Body of pancreas (tissue), 4 donors: Measurements from ENCODE around the gene RABEP2. TPM values are rescaled to one million over a fixed set of nuclear protein-coding genes. Genes with fewer than 3 reads are reported as not detected.

Experiments
- ATAC-seq: fragments of 150-250 bp; one replicate; pipeline ENCODE4 v1.9.1; 2016
- DNase-seq, 4 donors: peaks; one replicate each; pipeline ENCODE4 v3.0.0-alpha.2; 2019
- H3K27ac ChIP-seq, 4 donors: fragments of 200-600 bp; sonication (generic); 1 replicate in 3 of 4; 2 replicates in 1 of 4; pipeline versions ENCODE4 v1.5.1 to v1.6.1; 2016 to 2019; ENCODE audit warnings: mild to moderate bottlenecking in 1 of 4, mixed read lengths in 1 of 4, moderate library complexity in 1 of 4
- H3K27me3 ChIP-seq, 2 donors: fragments of 200-600 bp; sonication (generic); one replicate each; pipeline ENCODE4 v1.6.0; 2016; ENCODE audit warnings: mild to moderate bottlenecking in 1 of 2
- H3K36me3 ChIP-seq, 2 donors: fragments of 200-600 bp; sonication (generic); replicated peaks in 1 of 2; 2 replicates each; pipeline ENCODE4 v1.5.1; 2016; ENCODE audit warnings: low read depth in 2 of 2; ENCODE audit not compliant: insufficient read depth in 1 of 2
- H3K4me1 ChIP-seq: fragments of 200-600 bp; sonication (generic); one replicate; pipeline ENCODE4 v1.6.0; 2016
- H3K4me3 ChIP-seq, 2 donors: fragments of 200-600 bp; sonication (generic); 1 replicate in 1 of 2; 2 replicates in 1 of 2; pipeline ENCODE4 v1.5.1; 2016 to 2019
- H3K9me3 ChIP-seq, 3 donors: fragments of 200-600 bp; sonication (generic); 1 replicate in 2 of 3; 2 replicates in 1 of 3; pipeline ENCODE4 v1.5.1; 2016
- CTCF ChIP-seq, 7 experiments: fragments of 450-650 bp in 4 of 7; fragments of 200-600 bp in 3 of 7; sonication (generic) in 3 of 7; IDR thresholded peaks; one replicate each; pipeline ENCODE4 v1.5.1; 2016 to 2019; ENCODE audit warnings: antibody characterized with exemption in 7 of 7
- POLR2A ChIP-seq, 3 donors: fragments of 450-650 bp; IDR thresholded peaks; one replicate each; pipeline ENCODE4 v1.6.1; 2016; ENCODE audit warnings: antibody characterized with exemption in 3 of 3, mild to moderate bottlenecking in 2 of 3
- WGBS, 2 donors: methylation state at CpG; one replicate each; pipeline ENCODE4 v1.1.5; 2017; 5-methylcytosine and 5-hydroxymethylcytosine counted together
- intact Hi-C: fragments of 100-400 bp; cut with DNase I; formaldehyde crosslinking; loops from one replicate; pipeline ENCODE4 v1.15.1; 2023
- small RNA-seq: library from RNA; depleted of rRNA; stranded (forward); fragments of <200 nt; gene quantifications from one replicate; pipeline ENCODE3, GENCODE V24; 2016
- total RNA-seq, 2 donors: library from RNA; depleted of rRNA; stranded (reverse); fragments of >200 nt; gene quantifications; one replicate each; pipeline ENCODE4 v1.1.0, GENCODE V29; 2016

RABEP2 gene
- total RNA-seq, 2 donors from 2014 or later, result 27.2 to 118 TPM

GRCh38 chr16:28865001-28865688, 59.9 kb downstream of the RABEP2 start:
- H3K4me3 ChIP-seq, result no peak overlapping the region
- no peaks in the 10 kb centered on the region for H3K27me3 ChIP-seq
- TF ChIP-seq CTCF (IDR thresholded peaks at IDR 0.05) (no peak), POLR2A (IDR thresholded peaks at IDR 0.05) (no peak)
- H3K4me1 ChIP-seq, result peaks cover 22% of the 10 kb centered on the region
- H3K36me3 ChIP-seq, result peaks cover 15 to 19% of the 10 kb centered on the region in 2 donors
- intact Hi-C loops, result no loop called here
- ATAC-seq, result no peak
- DNase-seq, result no peak
- H3K27ac ChIP-seq, result peak overlapping the region in 1 of 4 donors; percentile 93
- WGBS, 2 donors, result 80 to 88% methylated on average over 12 of the region's 12 CpGs
- no peaks in the 10 kb centered on the region for H3K9me3 ChIP-seq

- H3K27me3 ChIP-seq, result no peaks in the 10 kb centered on the region
- peaks cover 22% of the 10 kb centered on the region for H3K4me1 ChIP-seq
- peak overlapping the region; percentile 77 to 96 (median 89) for H3K27ac ChIP-seq
- intact Hi-C loops, result no loop called here
- TF ChIP-seq CTCF (IDR thresholded peaks at IDR 0.05), result no peak
- no peak for TF ChIP-seq POLR2A (IDR thresholded peaks at IDR 0.05)
- WGBS, 2 donors, result 0 to 1% methylated on average over 21 to 42 of the region's 42 CpGs
- ATAC-seq (peak; percentile 2), DNase-seq (peak in 2 of 4 donors; percentile 25 to 41)
- peak overlapping the region; percentile 33 to 93 for H3K4me3 ChIP-seq
- H3K9me3 ChIP-seq, result no peaks in the 10 kb centered on the region
- peaks cover 5 to 10% of the 10 kb centered on the region in 2 donors for H3K36me3 ChIP-seq
Measured at GRCh38 chr16:28863929-28864793, 60.9 kb downstream of the RABEP2 start.

- Histone ChIP-seq H3K9me3 (no peaks in the 10 kb centered on the region), H3K36me3 (no peaks in the 10 kb centered on the region), H3K27me3 (no peaks in the 10 kb centered on the region), H3K4me1 (peaks cover 10% of the 10 kb centered on the region), H3K4me3 (no peak overlapping the region), H3K27ac (no peak overlapping the region)
- no peak for TF ChIP-seq POLR2A (IDR thresholded peaks at IDR 0.05)
- TF ChIP-seq CTCF (IDR thresholded peaks at IDR 0.05), result no peak
- 83 to 88% methylated on average over 4 of the region's 4 CpGs for WGBS, 2 donors
- DNase-seq, result no peak
- ATAC-seq, result no peak
- intact Hi-C loops, result no loop called here
Measured at GRCh38 chr16:28859326-28859725, 65.7 kb downstream of the RABEP2 start.

GRCh38 chr16:28858421-28858820, 66.6 kb downstream of the RABEP2 start:
- TF ChIP-seq CTCF (IDR thresholded peaks at IDR 0.05), result no peak
- Histone ChIP-seq H3K4me1 (peaks cover 7% of the 10 kb centered on the region), H3K36me3 (no peaks in the 10 kb centered on the region), H3K4me3 (no peak overlapping the region), H3K27me3 (no peaks in the 10 kb centered on the region), H3K27ac (no peak overlapping the region), H3K9me3 (no peaks in the 10 kb centered on the region)
- DNase-seq (no peak), ATAC-seq (no peak)
- intact Hi-C loops, result no loop called here
- 88 to 90% methylated on average over 4 to 8 of the region's 8 CpGs for WGBS, 2 donors

Small RNA genes within 50 kb of the gene (small RNA-seq; reads per million reads assigned to genes)
- gene RF00416, result not detected

Other genes starting within 250 kb of the RABEP2 start
- gene EIF3C, start 213.8 kb downstream of the RABEP2 start, total RNA-seq, result 100 to 1,000 TPM; 145 to 314 TPM
- 1 to 10 TPM in 1 of 2 donors, not detected in 1; 6.7 TPM for gene NPIPB9, start 173.5 kb downstream of the RABEP2 start, total RNA-seq
- gene ATXN2L, start 102.2 kb downstream of the RABEP2 start, total RNA-seq, result 100 to 1,000 TPM in 1 of 2 donors, 10 to 100 TPM in 1; 40.2 to 129 TPM
- 100 to 1,000 TPM in 1 of 2 donors, 10 to 100 TPM in 1; 93.4 to 103 TPM for gene TUFM, start 78.9 kb downstream of the RABEP2 start, total RNA-seq
- 10 to 100 TPM; 21.5 to 77.1 TPM for gene SH2B1, start 61.4 kb downstream of the RABEP2 start, total RNA-seq
- gene ATP2A1, start 46.8 kb downstream of the RABEP2 start, total RNA-seq, result not detected
- not detected for gene CD19, start 6.7 kb upstream of the RABEP2 start, total RNA-seq
- gene NFATC2IP, start 25.7 kb upstream of the RABEP2 start, total RNA-seq, result 10 to 100 TPM; 20.0 to 65.6 TPM
- 10 to 100 TPM; 11.2 to 23.1 TPM for gene SPNS1, start 49.5 kb upstream of the RABEP2 start, total RNA-seq
- gene LAT, start 59.8 kb upstream of the RABEP2 start, total RNA-seq, result 1 to 10 TPM; 1.6 to 4.7 TPM